K562 (cell line): ENCODE measurements around the gene RPS8. TPM values are rescaled to one million over a fixed set of nuclear protein-coding genes. Genes with fewer than 3 reads are reported as not detected.

Experiments
- ATAC-seq: fragments of 200-7000 bp; cut with Tn5 transposase; 3 replicates; pipeline ENCODE4 v1.9.1; 2020; ENCODE audit warnings: moderate library complexity
- BruUV-seq: library from RNA; stranded (reverse); fragments of 400-500 nt; replicated peaks from 2 replicates; lab custom pipeline; 2021; lab: Mats Ljungman, UMichigan
- CTCF ChIA-PET: fragments of 300-600 bp; formaldehyde crosslinking; extraction: SDS; loops from one replicate; lab custom pipeline; 2021; ENCODE audit warnings: low intra/inter-chr PET ratio; lab: Yijun Ruan, JAX
- POLR2A ChIA-PET: fragments of 300-600, 350-650 bp; sonication (Branson Sonifier 250); formaldehyde crosslinking; extraction: SDS; loops from one replicate; lab custom pipeline; 2021; ENCODE audit warnings: antibody characterized with exemption, inconsistent platforms; lab: Yijun Ruan, JAX
- DNase-seq, 4 experiments: peaks; one replicate each; pipeline versions ENCODE4 v3.0.0 to v3.0.0-alpha.2; 2011 to 2018; ENCODE audit warnings: low spot score in 3 of 4, mixed read lengths in 3 of 4; ENCODE audit errors: extremely low read depth in 1 of 4
- FAIRE-seq: peaks from 2 replicates; lab custom pipeline; 2011; peaks lifted over from hg19 to GRCh38; lab: Jason Lieb, UNC
- H2AFZ ChIP-seq: 2 replicates; pipeline ENCODE4 v1.6.0; 2011; ENCODE audit warnings: low read depth, low read length, control low read depth, inconsistent platforms
- H3K27ac ChIP-seq: fragments of 200-600 bp; 3 replicates; pipeline ENCODE4 v1.8.0; 2011; ENCODE audit warnings: low read depth, mild to moderate bottlenecking, control low read depth, inconsistent platforms, low read length, moderate library complexity, mixed read lengths; ENCODE audit errors: extremely low read depth
- H3K27me3 ChIP-seq, 2 experiments: fragments of 300-600 bp in 1 of 2; 2 replicates in 1 of 2; 3 replicates in 1 of 2; pipeline versions ENCODE4 v1.6.0 to v1.8.0; 2011; ENCODE audit warnings: inconsistent platforms in 2 of 2, low read length in 2 of 2, mild to moderate bottlenecking in 1 of 2, mixed read lengths in 1 of 2, moderate library complexity in 1 of 2; ENCODE audit not compliant: control insufficient read depth in 2 of 2, insufficient read depth in 2 of 2
- H3K36me3 ChIP-seq: fragments of 300-600 bp; 3 replicates; pipeline ENCODE4 v1.8.0; 2011; ENCODE audit warnings: mild to moderate bottlenecking, low read length, inconsistent platforms; ENCODE audit not compliant: control insufficient read depth, insufficient read depth
- H3K4me1 ChIP-seq, 2 experiments: fragments of 200-600 bp in 1 of 2; replicated peaks in 1 of 2; 2 replicates in 1 of 2; 3 replicates in 1 of 2; pipeline versions ENCODE4 v1.5.1 to v1.8.0; 2011; ENCODE audit warnings: inconsistent platforms in 2 of 2, low read length in 2 of 2, mild to moderate bottlenecking in 1 of 2, mixed read lengths in 1 of 2, moderate library complexity in 1 of 2; ENCODE audit not compliant: control insufficient read depth in 2 of 2, insufficient read depth in 2 of 2
- H3K4me2 ChIP-seq: 2 replicates; pipeline ENCODE4 v1.6.1; 2011; ENCODE audit warnings: low read length, control low read depth, inconsistent platforms, mixed read lengths; ENCODE audit not compliant: insufficient read depth
- H3K4me3 ChIP-seq: fragments of 200-600 bp; sonication (generic), shearing (Covaris generic); 2 replicates; pipeline ENCODE4 v1.5.1; 2016; ENCODE audit warnings: control low read depth, inconsistent platforms
- H3K79me2 ChIP-seq: fragments of 200-600 bp; 3 replicates; pipeline ENCODE4 v1.8.0; 2011; ENCODE audit warnings: low read length, inconsistent platforms; ENCODE audit not compliant: control insufficient read depth, insufficient read depth
- H3K9ac ChIP-seq, 2 experiments: 2 replicates each; pipeline versions ENCODE4 v1.6.0 to v1.6.1; 2011; ENCODE audit warnings: low read depth in 2 of 2, low read length in 2 of 2, control low read depth in 1 of 2, inconsistent platforms in 1 of 2, mild to moderate bottlenecking in 1 of 2, mixed read lengths in 1 of 2; ENCODE audit not compliant: insufficient read depth in 1 of 2
- H3K9me1 ChIP-seq: one replicate; pipeline ENCODE4 v1.6.0; 2011; ENCODE audit warnings: inconsistent platforms, mild to moderate bottlenecking, low read length, moderate library complexity; ENCODE audit not compliant: control insufficient read depth, insufficient read depth
- H3K9me3 ChIP-seq: replicated peaks from 2 replicates; pipeline ENCODE4 v1.5.1; 2011; ENCODE audit warnings: low read depth, low read length, inconsistent platforms; ENCODE audit not compliant: control insufficient read depth, insufficient read depth
- H4K20me1 ChIP-seq: replicated peaks from 2 replicates; pipeline ENCODE4 v1.6.1; 2011; ENCODE audit warnings: low read length, inconsistent platforms, mixed read lengths; ENCODE audit not compliant: control insufficient read depth, insufficient read depth
- GTF2B ChIP-seq: IDR thresholded peaks from 2 replicates; pipeline ENCODE4 v1.6.1; 2011; ENCODE audit not compliant: insufficient read length; ENCODE audit errors: extremely low read depth
- JUND ChIP-seq, 2 experiments: IDR thresholded peaks; 2 replicates in 1 of 2; 3 replicates in 1 of 2; pipeline ENCODE4 v1.6.1; 2011; ENCODE audit warnings: borderline replicate concordance in 2 of 2, low read depth in 2 of 2, low read length in 2 of 2, improper control_type of control experiment in 1 of 2, missing biosample characterization in 1 of 2, missing genetic modification characterization in 1 of 2, missing genetic modification reagents in 1 of 2
- NFIC ChIP-seq: fragments of 450-650 bp; IDR thresholded peaks from 2 replicates; pipeline ENCODE4 v1.6.1; 2017; ENCODE audit warnings: mild to moderate bottlenecking, inconsistent platforms
- NR1H2 ChIP-seq: sonication (generic); formaldehyde crosslinking; IDR thresholded peaks from 2 replicates; pipeline ENCODE4 v1.4.0; 2020; ENCODE audit warnings: mild to moderate bottlenecking, missing genetic modification reagents
- PYGO2 ChIP-seq: fragments of 450-650 bp; IDR thresholded peaks from 2 replicates; pipeline ENCODE4 v1.6.1; 2016; ENCODE audit warnings: mild to moderate bottlenecking, missing genetic modification characterization, moderate library complexity, missing compliant biosample characterization
- SIN3A ChIP-seq, 2 experiments: fragments of 150-350 bp in 1 of 2; IDR thresholded peaks; 2 replicates each; pipeline ENCODE4 v1.6.1; 2011 to 2016; ENCODE audit warnings: borderline replicate concordance in 2 of 2, low read depth in 2 of 2, low read length in 2 of 2, mild to moderate bottlenecking in 2 of 2, moderate library complexity in 2 of 2; ENCODE audit not compliant: control insufficient read depth in 1 of 2
- SMARCC2 ChIP-seq: fragments of 450-650 bp; IDR thresholded peaks from 2 replicates; pipeline ENCODE4 v1.6.1; 2017; ENCODE audit warnings: antibody characterized with exemption, moderate library complexity, mild to moderate bottlenecking, low read depth
- TCF7L2 ChIP-seq: fragments of 150-350 bp; IDR thresholded peaks from 2 replicates; pipeline ENCODE4 v1.6.1; 2016; ENCODE audit warnings: low read depth, mild to moderate bottlenecking, low read length, moderate library complexity
- TGIF2 ChIP-seq: sonication (generic); formaldehyde crosslinking; IDR thresholded peaks from 2 replicates; pipeline ENCODE4 v1.8.1; 2022; ENCODE audit warnings: mild to moderate bottlenecking, missing genetic modification reagents, moderate library complexity
- ZC3H4 ChIP-seq: sonication (generic); formaldehyde crosslinking; IDR thresholded peaks from 2 replicates; pipeline ENCODE4 v1.9.0; 2021; ENCODE audit warnings: missing genetic modification reagents, borderline replicate concordance
- ZFP1 ChIP-seq: fragments of 450-650 bp; formaldehyde crosslinking; IDR thresholded peaks from 2 replicates; pipeline ENCODE4 v1.4.0; 2020; ENCODE audit warnings: mild to moderate bottlenecking, mixed read lengths
- ZNF445 ChIP-seq: fragments of 250-450 bp; sonication (Bioruptor Pico); IDR thresholded peaks from 2 replicates; pipeline ENCODE4 v1.4.0; 2020; ENCODE audit warnings: low read depth, mild to moderate bottlenecking, moderate library complexity
- ZNF592 ChIP-seq: fragments of 450-650 bp; IDR thresholded peaks from 2 replicates; pipeline ENCODE4 v1.6.1; 2017; ENCODE audit warnings: antibody characterized with exemption, mild to moderate bottlenecking
- WGBS: fragments of 100-300 bp; shearing (Covaris generic); methylation state at CpG from one replicate; pipeline ENCODE4 v1.1.6; 2016; ENCODE audit warnings: low coverage, mixed read lengths; ENCODE audit not compliant: insufficient coverage; ENCODE audit errors: missing lambda C conversion rate; 5-methylcytosine and 5-hydroxymethylcytosine counted together
- in situ Hi-C: fragments of 300-500 bp; cut with MboI; formaldehyde crosslinking; loops from 4 replicates; pipeline ENCODE4 v1.15.0; 2018; ENCODE audit warnings: inconsistent platforms, mixed read lengths
- intact Hi-C: fragments of 100-400 bp; cut with micrococcal nuclease; formaldehyde crosslinking; loops from 2 replicates; pipeline ENCODE4 v1.14.2; 2022
- polyA plus RNA-seq, 8 experiments: library from polyadenylated mRNA; depleted of rRNA in 4 of 8; stranded (reverse) in 5 of 8; unstranded in 3 of 8; fragments of >200 nt; fragmentation: Nextera tagmentation in 2 of 8; fragmentation: Illumina TruSeq in 1 of 8; extraction: Ambion mirVana in 2 of 8; extraction: Trizol in 1 of 8; gene quantifications; 2 replicates each; pipeline versions ENCODE4 v1.2.1 to v1.2.3, GENCODE V29; 2011 to 2014; ENCODE audit warnings: inconsistent platforms in 1 of 8, missing spikeins in 1 of 8
- total RNA-seq, 7 experiments: library from RNA; depleted of rRNA in 6 of 7; stranded (reverse); fragments of >200 nt in 6 of 7; fragmentation: Illumina TruSeq in 2 of 7; extraction: Trizol in 2 of 7; gene quantifications; 2 replicates each; pipeline versions ENCODE4 v1.2.1 to v1.2.3, GENCODE V29; 2011 to 2021; ENCODE audit warnings: low replicate concordance in 1 of 7

The RPS8 gene
- total and polyA plus RNA-seq, 9 of the 15 experiments (the other 6 are each of a cell fraction or from before 2014, with no cell fraction given), result 2,431 to 4,168 (median 3,109) TPM

GRCh38 chr1:44733365-44733764, 42.0 kb upstream of the RPS8 start:
- POLR2A ChIA-PET, result interaction anchor here (1.0 to 9.5 kb wide), 4 partner anchors 13 to 86 kb away, joined by 3 to 328 read pairs (median 54); partner anchors contain the start of gene RPS8
- in situ Hi-C loops, result loop anchor here (5.0 kb wide), 1 partner anchor 89 kb away; no protein-coding TSS in a partner anchor
- Histone ChIP-seq H4K20me1 (no peaks in the 10 kb centered on the region), H3K4me1 (peaks cover 16% of the 10 kb centered on the region in 2 experiments), H2AFZ (peak overlapping the region; percentile 69), H3K9me3 (no peaks in the 10 kb centered on the region), H3K9me1 (no peaks in the 10 kb centered on the region), H3K27me3 (no peaks in the 10 kb centered on the region), H3K79me2 (no peaks in the 10 kb centered on the region), H3K4me2 (no peak overlapping the region), H3K36me3 (no peaks in the 10 kb centered on the region), H3K4me3 (no peak overlapping the region), H3K9ac (no peak overlapping the region), H3K27ac (no peak overlapping the region)
- TF ChIP-seq PYGO2 (tag) (no peak), GTF2B (no peak), ZFP1 (CRISPR knock-in tag) (no peak), NFIC (peak; percentile 13; the same call in 1 of the 2 replicates), SMARCC2 (no peak), TCF7L2 (no peak), ZNF445 (CRISPR knock-in tag) (no peak), SIN3A (IDR thresholded peaks at IDR 0.05; ENCODE audit: borderline replicate concordance in 2 of 2, control insufficient read depth in 1 of 2, low read depth in 2 of 2, low read length in 2 of 2) (no peak), TGIF2 (CRISPR knock-in tag) (no peak), ZC3H4 (CRISPR knock-in tag) (no peak), JUND (IDR thresholded peaks at IDR 0.05; ENCODE audit: borderline replicate concordance, low read depth, low read length) (no peak), JUND (tag; IDR thresholded peaks at IDR 0.05; ENCODE audit: borderline replicate concordance, low read depth, low read length) (no peak), NR1H2 (CRISPR knock-in tag) (no peak), ZNF592 (0 out of 2 replicates have a peak, but pooled peaks have one; percentile 14)
- ATAC-seq, result no peak
- no peak for FAIRE-seq
- DNase-seq, result no peak
- BruUV-seq, result no TSS peak
- intact Hi-C loops, result loop anchor here (5.0 kb wide), 2 partner anchors 569 to 759 kb away; partner anchors contain the start of gene TESK2
- 54% methylated on average over 1 of the region's 1 CpG for WGBS
- CTCF ChIA-PET, result no interaction called here
